IMR-90 (cell line): ENCODE results near the gene PLOD3. TPM values are rescaled to one million over a fixed set of nuclear protein-coding genes. Genes with fewer than 3 reads are reported as not detected.

Experiments used
- ATAC-seq: fragments of 200-7000 bp; cut with Tn5 transposase; 2 replicates; pipeline ENCODE4 v1.9.1; 2020; ENCODE audit warnings: low read depth, mild to moderate bottlenecking, moderate library complexity
- BruUV-seq: library from RNA; stranded (reverse); fragments of 400-500 nt; replicated peaks from 2 replicates; lab custom pipeline; 2021; lab: Mats Ljungman, UMichigan
- CTCF ChIA-PET: fragments of 300-600 bp; formaldehyde crosslinking; extraction: SDS; loops from one replicate; lab custom pipeline; 2021; ENCODE audit warnings: antibody characterized with exemption; lab: Yijun Ruan, JAX
- POLR2A ChIA-PET: fragments of 300-600 bp; sonication (Branson Sonifier 250); formaldehyde crosslinking; loops from one replicate; lab custom pipeline; 2022; ENCODE audit warnings: antibody characterized with exemption; ENCODE audit not compliant: unreplicated experiment; lab: Charles Lee
- DNase-seq: peaks from one replicate; pipeline ENCODE4 v3.0.0; 2013
- H2AFZ ChIP-seq: replicated peaks from 2 replicates; pipeline ENCODE3; 2013; ENCODE audit warnings: low read length, mild to moderate bottlenecking; ENCODE audit not compliant: poor library complexity
- H2AK5ac ChIP-seq: 2 replicates; pipeline ENCODE4 v1.6.1; 2013; ENCODE audit warnings: low read depth, low read length, inconsistent platforms
- H2AK9ac ChIP-seq: replicated peaks from 2 replicates; pipeline ENCODE3; 2013; ENCODE audit warnings: mild to moderate bottlenecking, low read depth, low read length, moderate library complexity; ENCODE audit not compliant: poor library complexity
- H2BK120ac ChIP-seq: 2 replicates; pipeline ENCODE4 v1.6.1; 2013; ENCODE audit warnings: low read depth, low read length, inconsistent platforms
- H2BK15ac ChIP-seq: 3 replicates; pipeline ENCODE4 v1.6.1; 2013; ENCODE audit warnings: low read depth, low read length, inconsistent platforms
- H2BK20ac ChIP-seq: 2 replicates; pipeline ENCODE4 v1.6.1; 2013; ENCODE audit warnings: low read depth, mild to moderate bottlenecking, inconsistent platforms, low read length, moderate library complexity
- H2BK5ac ChIP-seq: 2 replicates; pipeline ENCODE4 v1.6.1; 2013; ENCODE audit warnings: mild to moderate bottlenecking, low read depth, low read length, inconsistent platforms; ENCODE audit not compliant: poor library complexity, severe bottlenecking
- H3K14ac ChIP-seq: replicated peaks from 2 replicates; pipeline ENCODE4 v1.6.1; 2013; ENCODE audit warnings: low read depth, low read length, inconsistent platforms
- H3K18ac ChIP-seq: 2 replicates; pipeline ENCODE4 v1.6.1; 2013; ENCODE audit warnings: low read depth, low read length, control low read depth
- H3K23ac ChIP-seq: 2 replicates; pipeline ENCODE4 v1.6.1; 2013; ENCODE audit warnings: low read depth, low read length, inconsistent platforms
- H3K27ac ChIP-seq: 2 replicates; pipeline ENCODE4 v1.5.1; 2013; ENCODE audit warnings: mild to moderate bottlenecking, control low read depth, low read length; ENCODE audit not compliant: insufficient read depth
- H3K27me3 ChIP-seq: 2 replicates; pipeline ENCODE4 v1.6.1; 2013; ENCODE audit warnings: low read length; ENCODE audit not compliant: control insufficient read depth, insufficient read depth
- H3K36me3 ChIP-seq: 2 replicates; pipeline ENCODE4 v1.6.1; 2013; ENCODE audit warnings: low read length, mixed read lengths; ENCODE audit not compliant: control insufficient read depth, insufficient read depth
- H3K4ac ChIP-seq: 2 replicates; pipeline ENCODE4 v1.6.1; 2013; ENCODE audit warnings: low read depth, low read length, inconsistent platforms
- H3K4me1 ChIP-seq: 2 replicates; pipeline ENCODE4 v1.6.1; 2013; ENCODE audit warnings: low read length, mixed read lengths; ENCODE audit not compliant: control insufficient read depth, insufficient read depth
- H3K4me2 ChIP-seq: 2 replicates; pipeline ENCODE4 v1.6.1; 2013; ENCODE audit warnings: low read depth, mild to moderate bottlenecking, control low read depth, low read length, moderate library complexity
- H3K4me3 ChIP-seq: 2 replicates; pipeline ENCODE4 v1.5.1; 2013; ENCODE audit warnings: low read depth, mild to moderate bottlenecking, control low read depth, low read length, moderate library complexity; ENCODE audit not compliant: insufficient read depth
- H3K56ac ChIP-seq: 2 replicates; pipeline ENCODE4 v1.6.1; 2013; ENCODE audit warnings: low read length, inconsistent platforms; ENCODE audit not compliant: insufficient read depth; ENCODE audit errors: extremely low read depth
- H3K79me1 ChIP-seq, 2 experiments: 2 replicates each; pipeline ENCODE4 v1.6.1; 2013; ENCODE audit warnings: low read length in 2 of 2, inconsistent platforms in 1 of 2, low read depth in 1 of 2
- H3K9ac ChIP-seq: 2 replicates; pipeline ENCODE4 v1.6.1; 2013; ENCODE audit warnings: low read depth, low read length, control low read depth
- H3K9me1 ChIP-seq: 2 replicates; pipeline ENCODE4 v1.6.1; 2013; ENCODE audit warnings: low read length, inconsistent platforms; ENCODE audit not compliant: insufficient read depth
- H3K9me3 ChIP-seq: 2 replicates; pipeline ENCODE4 v1.6.1; 2013; ENCODE audit warnings: low read length; ENCODE audit not compliant: control insufficient read depth, insufficient read depth
- H4K20me1 ChIP-seq: 2 replicates; pipeline ENCODE4 v1.6.1; 2013; ENCODE audit warnings: low read length, inconsistent platforms; ENCODE audit not compliant: insufficient read depth
- H4K5ac ChIP-seq: 2 replicates; pipeline ENCODE4 v1.6.1; 2013; ENCODE audit warnings: mild to moderate bottlenecking, low read depth, low read length, control low read depth
- H4K8ac ChIP-seq, 2 experiments: 2 replicates each; pipeline ENCODE4 v1.6.1; 2013; ENCODE audit warnings: low read depth in 2 of 2, low read length in 2 of 2, control low read depth in 1 of 2, inconsistent platforms in 1 of 2
- H4K91ac ChIP-seq: 2 replicates; pipeline ENCODE4 v1.6.1; 2013; ENCODE audit warnings: low read depth, low read length, inconsistent platforms; ENCODE audit not compliant: insufficient read depth
- BHLHE40 ChIP-seq: fragments of 150-350 bp; IDR thresholded peaks from 2 replicates; pipeline ENCODE4 v1.6.1; 2016; ENCODE audit warnings: mild to moderate bottlenecking, low read depth, low read length
- CEBPB ChIP-seq: IDR thresholded peaks from 2 replicates; pipeline ENCODE4 v1.6.1; 2012; ENCODE audit warnings: low read depth, low read length, improper control_type of control experiment
- CHD1 ChIP-seq: IDR thresholded peaks from 2 replicates; pipeline ENCODE4 v1.6.1; 2012; ENCODE audit warnings: low read depth, low read length, improper control_type of control experiment
- ELK1 ChIP-seq: fragments of 150-350 bp; IDR thresholded peaks from 2 replicates; pipeline ENCODE4 v1.6.1; 2016; ENCODE audit warnings: low read depth, mild to moderate bottlenecking, low read length, moderate library complexity, borderline replicate concordance
- FOS ChIP-seq: fragments of 150-350 bp; IDR thresholded peaks from 2 replicates; pipeline ENCODE4 v1.6.1; 2016; ENCODE audit warnings: low read depth, low read length
- MAFK ChIP-seq: IDR thresholded peaks from 2 replicates; pipeline ENCODE4 v1.6.1; 2012; ENCODE audit warnings: low read depth, low read length, improper control_type of control experiment
- MAZ ChIP-seq: IDR thresholded peaks from 2 replicates; pipeline ENCODE4 v1.6.1; 2012; ENCODE audit warnings: low read depth, mild to moderate bottlenecking, low read length, improper control_type of control experiment, moderate library complexity, borderline replicate concordance
- MXI1 ChIP-seq: IDR thresholded peaks from 2 replicates; pipeline ENCODE4 v1.6.1; 2012; ENCODE audit warnings: low read depth, mild to moderate bottlenecking, low read length, moderate library complexity, borderline replicate concordance
- NFE2L2 ChIP-seq: fragments of 150-350 bp; IDR thresholded peaks from 2 replicates; pipeline ENCODE4 v1.6.1; 2016; ENCODE audit warnings: low read depth, mild to moderate bottlenecking, low read length
- POLR2A ChIP-seq: IDR thresholded peaks from 2 replicates; pipeline ENCODE4 v1.6.1; 2012; ENCODE audit warnings: mild to moderate bottlenecking, low read depth, low read length
- RAD21 ChIP-seq: IDR thresholded peaks from 2 replicates; pipeline ENCODE4 v1.6.1; 2012; ENCODE audit warnings: low read length, improper control_type of control experiment
- RCOR1 ChIP-seq: IDR thresholded peaks from 2 replicates; pipeline ENCODE4 v1.6.1; 2012; ENCODE audit warnings: mild to moderate bottlenecking, low read length, improper control_type of control experiment; ENCODE audit not compliant: insufficient replicate concordance
- RFX5 ChIP-seq: IDR thresholded peaks from 2 replicates; pipeline ENCODE4 v1.8.0; 2012; ENCODE audit warnings: low read depth, mild to moderate bottlenecking, low read length, moderate library complexity
- SMC3 ChIP-seq: fragments of 150-350 bp; IDR thresholded peaks from 2 replicates; pipeline ENCODE4 v1.6.1; 2016; ENCODE audit warnings: low read depth, mild to moderate bottlenecking, antibody characterized with exemption, low read length, moderate library complexity
- WGBS, 2 experiments: methylation state at CpG; one replicate each; pipeline versions ENCODE4 v1.1.5 to v1.1.7; 2013; ENCODE audit warnings: missing lambda C conversion rate in 2 of 2; ENCODE audit not compliant: insufficient read length in 1 of 2; ENCODE audit errors: extremely low coverage in 2 of 2; 5-methylcytosine and 5-hydroxymethylcytosine counted together
- dilution Hi-C: fragments of 300-500 bp; cut with HindIII; formaldehyde crosslinking; loops from one replicate; pipeline ENCODE4 v1.14.3; 2018; ENCODE audit warnings: low sequenced_read_pairs; ENCODE audit not compliant: unreplicated experiment
- in situ Hi-C: fragments of 300-500 bp; cut with MboI; formaldehyde crosslinking; loops from 3 replicates; pipeline ENCODE4 v1.14.3; 2019; ENCODE audit warnings: low sequenced_read_pairs, inconsistent platforms, mixed read lengths
- intact Hi-C: fragments of 100-400 bp; cut with micrococcal nuclease; formaldehyde crosslinking; loops from 2 replicates; pipeline ENCODE4 v1.10.0; 2022
- polyA plus RNA-seq, 3 experiments: library from polyadenylated mRNA; depleted of rRNA; stranded (reverse); fragments of >200 nt; gene quantifications; 2 replicates each; pipeline ENCODE4 v1.2.3, GENCODE V29; 2012; ENCODE audit warnings: low replicate concordance in 1 of 3
- total RNA-seq: library from RNA; depleted of rRNA; stranded (reverse); fragments of >200 nt; gene quantifications from 2 replicates; pipeline ENCODE4 v1.2.3, GENCODE V29; 2012
- TF ChIP-seq, protein P1 (sequence below): fragments of 150-350 bp; IDR thresholded peaks from 2 replicates; pipeline ENCODE4 v1.6.1; 2017; ENCODE audit warnings: mild to moderate bottlenecking, antibody characterized with exemption, low read length, low read depth
- TF ChIP-seq, protein P2 (sequence below): conservative IDR thresholded peaks from 2 replicates; pipeline ENCODE4 v1.5.1; 2012; ENCODE audit warnings: mild to moderate bottlenecking, low read depth, low read length, improper control_type of control experiment

PLOD3 gene
- total and polyA plus RNA-seq, 2 of the 4 experiments (the other 2 are of a cell fraction): 21.7 to 159 TPM

DNA sequence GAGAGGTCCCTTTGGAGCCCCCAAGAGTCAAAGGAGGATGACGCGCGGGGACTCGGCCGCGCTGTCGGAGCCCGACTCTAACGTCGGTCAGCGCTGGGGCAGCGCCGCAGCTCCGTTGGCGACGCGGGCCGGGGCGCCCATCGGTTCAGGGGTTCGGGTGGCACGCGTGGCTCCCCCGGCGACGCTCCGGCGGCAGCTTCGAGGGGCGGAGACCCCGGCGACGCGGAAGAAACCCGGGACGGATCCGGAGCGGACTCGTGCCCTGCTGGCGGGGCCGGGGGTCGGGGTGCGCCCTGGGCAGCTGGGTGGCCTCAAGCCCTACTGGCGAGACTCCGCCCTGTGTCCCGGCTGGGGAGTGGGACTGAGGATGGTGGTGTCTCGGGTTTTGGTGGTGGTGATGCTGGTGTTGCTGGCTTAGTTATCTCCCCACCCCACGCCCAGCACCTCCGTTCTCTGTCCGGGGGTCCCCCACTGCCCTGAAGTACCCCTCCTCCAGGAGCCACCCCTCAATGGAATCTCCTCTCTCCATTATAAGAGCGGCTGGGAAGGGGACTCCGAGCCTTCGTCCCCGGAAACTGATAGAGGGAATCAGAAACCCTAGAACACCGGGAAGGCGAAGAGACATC lies 37.1 kb downstream of the PLOD3 start, which contains the start of gene NAT16:
Gene NAT16 (minus strand): TSS at position 164 of the 626 bp plus-strand sequence. CDS start 5,486 bp downstream, outside the sequence.
- H3K9me3 ChIP-seq: 0 out of 2 replicates have a peak, but pooled peaks cover 2% of the 10 kb centered on the region
- H3K14ac ChIP-seq: no peak within 1 kb of the TSS
- peaks cover 4% of the 10 kb centered on the region; the same call in 1 of the 2 replicates for H3K9me1 ChIP-seq
- H2BK15ac ChIP-seq: no peak within 1 kb of the TSS
- H2AK9ac ChIP-seq: no peak within 1 kb of the TSS
- peak within 1 kb of the TSS; percentile 14; the same call in 1 of the 2 replicates for H3K4me2 ChIP-seq
- H3K4me3 ChIP-seq: no peak within 1 kb of the TSS
- H2BK20ac ChIP-seq: no peak within 1 kb of the TSS
- BruUV-seq: no TSS peak
- dilution Hi-C loops (no loop called here), in situ Hi-C loops (no loop called here), intact Hi-C loops (no loop called here)
- no peak within 1 kb of the TSS for H4K5ac ChIP-seq
- no peak within 1 kb of the TSS for H3K18ac ChIP-seq
- CTCF ChIA-PET: no interaction called here
- TF ChIP-seq, protein P1, sequence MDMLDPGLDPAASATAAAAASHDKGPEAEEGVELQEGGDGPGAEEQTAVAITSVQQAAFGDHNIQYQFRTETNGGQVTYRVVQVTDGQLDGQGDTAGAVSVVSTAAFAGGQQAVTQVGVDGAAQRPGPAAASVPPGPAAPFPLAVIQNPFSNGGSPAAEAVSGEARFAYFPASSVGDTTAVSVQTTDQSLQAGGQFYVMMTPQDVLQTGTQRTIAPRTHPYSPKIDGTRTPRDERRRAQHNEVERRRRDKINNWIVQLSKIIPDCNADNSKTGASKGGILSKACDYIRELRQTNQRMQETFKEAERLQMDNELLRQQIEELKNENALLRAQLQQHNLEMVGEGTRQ: no peak
- TF ChIP-seq MAFK (no peak), SMC3 (no peak), CEBPB (no peak), RAD21 (no peak), RCOR1 (no peak), POLR2A (no peak), RFX5 (no peak), CHD1 (no peak), NFE2L2 (no peak), MXI1 (no peak), ELK1 (no peak), FOS (no peak), MAZ (no peak), BHLHE40 (no peak)
- TF ChIP-seq, protein P2, sequence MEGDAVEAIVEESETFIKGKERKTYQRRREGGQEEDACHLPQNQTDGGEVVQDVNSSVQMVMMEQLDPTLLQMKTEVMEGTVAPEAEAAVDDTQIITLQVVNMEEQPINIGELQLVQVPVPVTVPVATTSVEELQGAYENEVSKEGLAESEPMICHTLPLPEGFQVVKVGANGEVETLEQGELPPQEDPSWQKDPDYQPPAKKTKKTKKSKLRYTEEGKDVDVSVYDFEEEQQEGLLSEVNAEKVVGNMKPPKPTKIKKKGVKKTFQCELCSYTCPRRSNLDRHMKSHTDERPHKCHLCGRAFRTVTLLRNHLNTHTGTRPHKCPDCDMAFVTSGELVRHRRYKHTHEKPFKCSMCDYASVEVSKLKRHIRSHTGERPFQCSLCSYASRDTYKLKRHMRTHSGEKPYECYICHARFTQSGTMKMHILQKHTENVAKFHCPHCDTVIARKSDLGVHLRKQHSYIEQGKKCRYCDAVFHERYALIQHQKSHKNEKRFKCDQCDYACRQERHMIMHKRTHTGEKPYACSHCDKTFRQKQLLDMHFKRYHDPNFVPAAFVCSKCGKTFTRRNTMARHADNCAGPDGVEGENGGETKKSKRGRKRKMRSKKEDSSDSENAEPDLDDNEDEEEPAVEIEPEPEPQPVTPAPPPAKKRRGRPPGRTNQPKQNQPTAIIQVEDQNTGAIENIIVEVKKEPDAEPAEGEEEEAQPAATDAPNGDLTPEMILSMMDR: no peak
- DNase-seq (no peak), ATAC-seq (no peak)
- POLR2A ChIA-PET: no interaction called here
- WGBS, 2 experiments: 2% methylated on average over 22 of the region's 56 CpGs; no CpG with 5 or more reads in 1 of the 2 experiments
- H3K27ac ChIP-seq: no peak within 1 kb of the TSS
- no peak within 1 kb of the TSS for H3K56ac ChIP-seq
- no peak within 1 kb of the TSS for H2AK5ac ChIP-seq
- no peak within 1 kb of the TSS for H3K9ac ChIP-seq
- H2AFZ ChIP-seq: no peak within 1 kb of the TSS
- H2BK5ac ChIP-seq: no peak within 1 kb of the TSS
- H3K4me1 ChIP-seq: no peaks in the 10 kb centered on the region; the same call in 1 of the 2 replicates
- no peak within 1 kb of the TSS for H2BK120ac ChIP-seq
- H4K91ac ChIP-seq: no peak within 1 kb of the TSS
- peaks cover 52% of the 10 kb centered on the region for H3K27me3 ChIP-seq
- H4K8ac ChIP-seq: no peak within 1 kb of the TSS
- no peak within 1 kb of the TSS for H3K4ac ChIP-seq
- no peaks in the 10 kb centered on the region for H3K79me1 ChIP-seq
- H3K23ac ChIP-seq: no peak within 1 kb of the TSS
- H4K20me1 ChIP-seq: no peaks in the 10 kb centered on the region; the same call in 1 of the 2 replicates
- H3K36me3 ChIP-seq: no peaks in the 10 kb centered on the region
